HuH-7 (cell line): ENCODE data around the gene NSUN6.
"Not testable (repeated sequence)": the region's sequence is repeated elsewhere in the genome, so short reads cannot be mapped to it uniquely, and the experiment has no call there.

Experiments
- DNase-seq: peaks from one replicate; pipeline ENCODE4 v3.0.0; 2011; ENCODE audit warnings: low spot score

Gene NSUN6

DNA sequence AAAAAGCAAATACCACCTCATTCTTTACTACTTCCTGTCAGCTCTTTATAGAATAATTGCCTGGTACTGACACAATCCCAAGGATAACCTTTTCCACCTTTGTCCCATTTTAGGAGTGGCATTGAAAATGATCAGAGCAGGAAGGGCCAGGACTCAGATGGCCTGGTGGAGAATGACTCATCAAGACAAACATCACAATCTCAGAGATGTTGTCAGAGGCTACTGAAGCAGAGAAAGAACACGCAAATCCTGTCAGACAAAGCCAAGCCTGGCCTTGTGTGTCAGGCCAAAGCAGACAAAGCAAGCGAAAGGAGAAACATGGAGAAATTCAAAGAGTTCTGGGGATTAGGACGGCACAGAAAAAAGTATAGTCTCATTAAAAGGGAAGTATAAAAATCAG is 40.9 kb downstream of the NSUN6 start:
- DNase-seq: peak; percentile 53

DNA sequence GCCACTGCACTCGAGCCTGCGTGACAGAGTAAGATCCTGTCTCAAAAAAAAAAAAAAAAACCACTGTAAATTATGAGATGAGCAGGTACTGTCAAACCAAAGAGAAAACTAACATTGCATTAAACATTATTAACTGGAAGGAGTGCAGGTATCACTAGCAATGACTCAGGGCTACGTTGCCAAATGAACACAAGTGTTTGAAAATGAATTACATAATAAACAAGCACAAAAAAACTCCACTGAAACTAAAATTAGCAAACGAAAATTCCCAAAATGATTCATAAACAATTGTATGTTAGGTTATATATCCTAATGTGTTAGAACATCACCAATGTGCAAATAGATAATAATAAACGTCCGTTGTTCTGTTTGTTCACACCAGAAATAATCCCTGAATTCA is 42.8 kb downstream of the NSUN6 start:
- no peak for DNase-seq

DNA sequence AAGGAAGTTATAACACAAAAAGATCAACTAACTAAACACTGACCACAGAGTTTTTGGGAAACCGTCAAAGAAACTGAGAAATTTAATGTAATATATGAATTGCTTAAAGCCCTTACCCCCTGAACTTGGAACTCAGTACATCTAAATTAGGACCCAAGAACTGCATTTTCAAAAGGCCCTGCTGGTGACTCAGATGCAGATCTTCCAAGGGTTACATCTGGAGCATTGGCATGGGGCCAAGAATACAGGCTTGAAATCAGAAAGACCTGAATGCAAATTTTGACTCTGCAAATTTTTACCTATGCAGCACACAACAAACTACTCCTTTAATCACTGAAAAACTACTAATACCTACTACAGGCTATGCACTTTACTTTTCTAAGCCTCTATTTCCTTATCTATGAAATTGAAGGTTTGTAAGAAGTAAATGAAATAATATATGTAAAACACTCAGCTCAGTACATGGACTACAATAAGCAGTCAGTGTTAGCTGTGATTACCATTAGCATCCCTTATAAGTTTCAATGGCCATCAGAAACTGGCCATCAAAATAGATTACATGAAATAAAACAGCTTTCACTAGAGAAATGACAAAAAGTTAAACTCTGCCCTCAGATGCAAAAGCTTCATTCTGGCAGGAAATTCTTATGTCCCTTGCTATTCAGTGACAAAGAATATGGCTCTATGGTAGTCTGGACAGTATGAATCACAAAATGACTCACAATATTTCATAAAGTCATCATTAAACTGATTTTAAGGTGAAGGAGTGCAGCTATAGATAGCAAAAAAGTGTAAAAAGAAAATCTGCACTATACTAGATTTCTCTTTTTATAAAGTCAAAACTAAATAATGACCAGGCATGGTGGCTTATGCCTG is 43.6 kb downstream of the NSUN6 start:
- DNase-seq: no peak

DNA sequence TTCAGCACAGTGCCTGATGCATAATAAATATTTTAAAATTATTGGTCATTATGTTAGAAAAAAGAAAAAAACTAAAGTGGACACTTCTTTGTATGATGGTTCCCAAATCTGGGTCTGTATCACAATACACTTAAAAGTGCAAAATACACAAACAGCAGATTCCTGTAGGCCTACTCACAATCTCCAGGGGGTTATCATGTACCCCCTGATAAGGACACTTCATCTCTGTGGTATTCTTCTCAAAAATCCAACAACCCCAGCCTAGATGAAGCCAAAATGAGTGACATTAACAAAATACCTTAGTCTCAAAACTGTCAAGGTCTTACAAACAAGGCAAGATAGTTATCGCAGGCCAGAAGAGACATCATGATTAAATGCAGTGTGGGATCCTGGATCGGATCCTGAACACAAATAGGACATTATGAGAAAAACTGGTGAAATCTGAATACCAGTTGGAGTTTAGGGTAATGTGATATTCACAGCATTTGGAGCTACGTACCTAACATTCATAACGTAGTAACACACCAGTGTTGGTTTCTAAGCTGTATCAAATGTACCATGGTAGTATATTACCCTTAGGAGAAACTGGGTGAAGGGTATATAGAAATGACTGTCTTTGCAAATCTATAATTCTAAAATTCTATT is 45.2 kb downstream of the NSUN6 start:
- DNase-seq: no peak

DNA sequence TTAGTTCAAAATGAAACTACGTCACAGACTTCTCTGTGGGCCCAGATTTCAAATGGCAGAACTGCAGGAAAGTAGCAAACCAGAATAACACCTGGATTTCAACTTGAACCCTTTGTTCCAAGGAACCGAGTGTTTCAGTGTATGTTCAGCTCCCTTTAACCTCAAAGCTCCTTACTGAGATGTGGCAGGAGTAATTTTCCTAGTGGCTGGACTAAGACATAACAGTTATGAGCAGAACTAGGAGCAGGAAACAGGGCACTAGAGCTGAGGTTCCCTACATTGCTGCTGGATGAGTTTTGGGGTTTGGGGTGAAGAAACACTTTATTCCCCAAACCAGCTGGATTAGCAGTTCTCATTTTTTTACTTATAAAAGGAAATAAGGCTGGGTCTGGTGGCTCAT is 50.1 kb downstream of the NSUN6 start:
- DNase-seq: no peak

DNA sequence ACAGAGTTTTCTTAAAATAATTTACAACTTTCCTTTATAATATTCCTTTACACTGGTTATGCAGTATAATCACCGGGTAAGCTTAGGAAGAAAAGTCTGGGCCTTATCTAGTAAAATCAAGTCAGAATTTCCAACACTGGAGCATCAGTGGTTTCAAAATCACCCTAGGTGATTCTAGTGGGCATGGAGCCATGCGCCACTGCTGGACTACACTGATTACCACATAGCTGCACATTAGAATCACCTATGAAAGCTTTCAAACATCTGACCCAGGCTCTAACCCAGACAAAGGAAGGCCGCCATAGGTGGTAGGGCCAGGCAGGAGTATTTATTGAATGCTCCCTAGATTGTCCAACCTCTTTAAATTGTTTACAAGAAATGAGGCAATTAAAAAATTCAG is 52.0 kb downstream of the NSUN6 start:
- DNase-seq: no peak

DNA sequence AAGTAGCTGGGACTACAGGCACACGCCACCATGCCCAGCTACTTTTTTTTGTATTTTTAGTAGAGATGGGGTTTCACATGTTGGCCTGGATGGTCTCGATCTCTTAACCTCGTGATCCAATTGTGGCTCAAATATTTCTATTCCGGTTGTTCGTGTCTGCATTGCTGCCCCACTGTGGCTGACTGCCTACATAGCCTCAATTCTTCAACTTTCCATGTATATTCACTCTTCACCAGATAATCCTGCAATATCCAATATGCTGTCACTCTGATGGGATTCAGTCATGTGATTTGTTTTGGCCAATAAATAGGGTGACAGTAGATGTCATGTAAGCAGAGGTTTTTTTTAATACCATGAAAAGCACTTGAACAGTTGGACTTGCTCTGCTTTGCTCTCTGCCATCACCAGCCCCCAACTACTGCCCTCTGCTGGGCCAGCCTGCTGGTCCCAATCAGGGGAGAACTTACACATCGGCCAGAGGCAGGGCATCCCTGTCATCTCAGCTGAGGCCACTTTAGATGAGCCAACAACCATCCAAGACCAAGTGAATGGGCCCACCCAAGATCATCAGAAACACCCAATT is 56.7 kb downstream of the NSUN6 start:
- peak; percentile 48 for DNase-seq

DNA sequence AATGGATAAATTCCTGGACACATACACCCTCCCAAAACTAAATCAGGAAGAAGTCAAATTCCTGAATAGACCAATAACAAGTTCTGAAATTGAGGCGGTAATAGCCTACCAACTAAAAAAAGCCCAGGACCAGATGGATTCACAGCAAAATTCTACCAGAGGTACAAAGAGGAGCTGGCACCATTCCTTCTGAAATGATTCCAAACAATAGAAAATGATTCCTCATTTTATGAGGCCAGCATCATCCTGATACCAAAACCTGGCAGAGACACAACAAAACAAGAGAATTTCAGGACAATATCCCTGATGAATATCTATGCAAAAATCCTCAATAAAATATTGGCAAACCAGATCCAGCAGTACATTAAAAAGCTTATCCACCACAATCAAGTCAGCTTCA is 60.2 kb downstream of the NSUN6 start:
- DNase-seq: not testable (repeated sequence)

DNA sequence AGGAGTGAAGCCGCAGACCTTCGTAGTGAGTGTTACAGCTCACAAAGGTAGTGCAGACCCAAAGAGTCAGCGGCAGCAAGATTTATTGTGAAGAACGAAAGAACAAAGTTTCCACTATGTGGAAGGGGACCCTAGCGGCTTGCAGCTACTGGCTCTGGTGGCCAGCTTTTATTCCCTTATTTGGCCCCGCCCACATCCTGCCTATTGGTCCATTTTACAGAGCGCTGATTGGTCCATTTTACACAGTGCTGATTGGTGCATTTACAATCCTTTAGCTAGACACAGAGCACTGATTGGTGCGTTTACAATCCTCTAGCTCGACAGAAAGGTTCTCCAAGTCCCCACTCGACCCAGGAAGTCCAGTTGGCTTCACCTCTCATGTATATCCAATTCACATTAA is 64.8 kb downstream of the NSUN6 start:
- not testable (repeated sequence) for DNase-seq

DNA sequence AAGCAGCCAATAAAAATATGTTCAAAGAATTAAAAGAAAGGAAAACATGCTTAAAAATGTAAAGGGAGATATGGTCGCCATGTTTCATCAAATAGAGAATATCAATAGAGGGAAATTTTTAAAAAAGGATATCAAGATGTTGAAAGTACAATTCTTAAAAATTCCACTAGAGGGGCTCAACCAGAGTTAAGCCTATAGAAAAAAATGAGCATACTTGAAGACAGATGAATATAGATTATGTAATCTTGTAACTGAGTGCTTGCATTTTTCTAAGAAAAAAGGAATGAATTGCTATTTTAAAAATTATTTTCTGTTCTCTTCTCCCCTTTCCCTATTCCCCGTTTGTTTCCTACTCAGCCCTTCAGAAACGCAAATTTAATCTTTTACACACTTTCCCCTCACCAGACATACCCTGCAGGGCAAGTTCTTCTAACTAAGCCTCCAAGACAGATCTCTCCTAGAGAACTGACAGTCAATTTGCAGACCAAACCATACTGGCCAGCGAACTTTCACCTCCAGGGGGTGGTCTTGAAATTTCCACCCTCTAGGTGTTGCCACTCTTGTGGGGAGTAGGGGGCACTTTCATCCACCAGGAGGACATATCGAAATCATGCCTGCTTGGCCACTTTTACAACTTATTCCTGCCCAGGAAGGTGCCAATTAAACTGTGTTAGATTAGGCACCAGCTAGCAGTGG is 67.7 kb downstream of the NSUN6 start:
- no peak for DNase-seq

DNA sequence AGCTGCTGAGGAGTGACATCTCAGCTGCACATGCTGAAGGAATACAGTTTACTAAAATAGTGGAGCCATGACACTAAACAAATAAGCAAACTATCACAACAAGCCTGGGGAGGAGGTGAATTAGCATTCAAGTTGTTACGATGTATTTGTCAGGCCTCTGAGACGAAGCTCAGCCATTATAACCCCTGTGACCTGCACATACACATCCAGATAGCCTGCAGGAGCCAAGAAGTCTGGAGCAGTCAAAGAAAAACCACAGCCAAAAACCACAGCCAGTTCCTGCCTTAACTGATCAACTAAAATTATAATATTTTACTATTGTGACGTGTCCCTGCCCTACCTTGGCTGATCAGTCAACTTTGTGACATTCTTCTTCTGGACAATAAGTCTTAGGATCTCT is 68.6 kb downstream of the NSUN6 start:
- no peak for DNase-seq

DNA sequence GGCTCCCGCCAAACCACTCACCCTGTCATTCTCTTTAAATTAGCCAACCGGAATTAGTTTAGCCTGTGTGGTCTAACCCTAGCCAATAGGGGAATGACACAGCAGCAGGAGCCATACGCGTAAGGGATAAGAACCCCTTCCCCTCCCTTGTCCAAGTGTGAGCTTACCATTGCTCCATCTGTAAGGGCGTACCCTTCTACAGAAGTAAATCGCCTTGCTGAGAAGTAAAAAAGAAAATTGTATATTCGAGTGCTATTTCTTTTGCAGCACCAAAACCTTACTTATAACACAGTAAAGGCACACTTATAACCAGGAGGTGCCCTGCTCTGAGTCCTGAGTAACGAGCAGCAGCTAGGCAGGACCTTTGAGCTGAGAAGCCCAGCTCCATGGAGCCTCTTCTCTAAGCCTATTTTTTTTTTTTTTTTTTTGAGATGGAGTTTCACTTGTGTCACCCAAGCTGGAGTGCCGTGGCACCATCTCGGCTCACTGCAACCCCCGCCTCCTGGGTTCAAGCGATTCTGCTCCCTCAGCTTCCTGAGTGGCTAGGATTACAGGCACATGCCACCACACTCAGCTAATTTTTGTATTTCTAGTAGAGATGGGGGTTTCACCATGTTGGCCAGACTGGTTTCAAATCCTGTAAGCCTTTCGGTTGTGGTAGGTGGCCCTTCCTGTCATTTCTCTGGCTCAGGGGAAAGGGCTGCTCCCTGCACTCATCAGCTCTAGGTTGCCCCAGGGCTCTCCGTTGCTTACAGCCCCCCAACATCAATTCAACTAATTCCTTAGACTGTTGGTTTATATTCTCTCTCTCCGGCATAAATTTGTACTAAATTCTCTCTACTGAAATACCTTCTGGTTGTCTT is 73.3 kb downstream of the NSUN6 start:
- DNase-seq: no peak

DNA sequence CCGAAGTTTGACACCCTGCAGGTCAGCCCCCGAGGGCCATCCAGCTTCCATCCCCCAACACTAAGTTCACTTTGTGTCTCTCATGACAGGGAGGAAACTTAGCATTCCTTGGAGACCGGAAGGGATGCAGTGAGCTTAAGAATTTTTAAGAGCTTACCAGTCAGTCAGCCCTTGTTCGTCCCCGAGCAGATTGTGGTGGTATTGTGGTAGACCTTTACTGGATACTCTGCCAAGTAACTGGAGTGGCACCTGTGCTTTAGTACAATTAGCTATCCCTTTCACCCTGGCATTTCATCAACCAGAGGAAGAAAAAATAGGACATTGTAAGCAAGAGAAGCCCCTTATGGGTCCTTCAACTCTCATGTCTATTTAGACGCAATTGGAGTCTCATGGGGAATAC is 74.8 kb downstream of the NSUN6 start:
- DNase-seq: no peak

DNA sequence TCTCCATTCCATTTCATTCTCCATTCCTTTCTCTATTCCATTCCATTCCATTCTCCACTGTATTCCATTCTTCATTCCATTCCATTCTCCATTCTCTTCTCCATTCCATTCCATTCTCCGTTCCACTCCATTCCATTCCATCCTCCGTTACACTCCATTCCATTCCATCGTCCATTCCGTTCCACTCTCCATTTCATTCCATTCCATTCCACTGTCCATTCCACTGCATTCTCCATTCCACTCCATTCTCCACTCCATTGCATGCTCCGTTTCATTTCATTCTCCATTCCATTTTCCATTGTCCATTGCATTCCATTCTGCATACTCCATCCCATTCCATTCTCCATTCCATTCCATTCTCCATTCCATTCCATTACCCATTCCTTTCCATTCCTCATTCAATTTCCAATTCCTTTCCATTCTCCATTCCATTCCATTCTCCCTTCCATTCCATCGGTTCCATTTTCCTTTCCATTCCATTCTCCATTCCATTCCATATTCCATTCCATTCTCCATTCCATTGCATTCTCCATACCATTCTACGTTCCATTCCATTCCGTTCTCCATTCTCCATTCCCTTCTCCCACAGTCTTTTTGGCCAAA is 78.3 kb downstream of the NSUN6 start:
- no peak for DNase-seq

DNA sequence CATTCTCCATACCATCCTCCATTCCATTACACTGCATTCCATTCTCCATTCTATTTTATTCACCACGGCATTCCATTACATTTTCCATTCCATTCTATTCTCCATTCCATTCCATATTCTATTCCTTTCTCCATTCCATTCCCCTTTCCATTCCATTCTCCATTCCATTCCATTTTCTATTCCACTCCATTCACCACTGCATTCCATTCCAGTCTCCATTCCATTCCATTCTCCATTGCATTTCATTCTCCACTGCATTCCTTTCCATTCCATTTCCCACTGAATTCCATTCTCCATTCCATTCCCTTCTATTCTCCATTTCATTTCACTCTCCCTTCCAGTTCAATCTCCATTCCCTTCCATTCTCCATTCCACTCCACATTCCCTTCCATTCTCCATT is 79.6 kb downstream of the NSUN6 start:
- DNase-seq: no peak

DNA sequence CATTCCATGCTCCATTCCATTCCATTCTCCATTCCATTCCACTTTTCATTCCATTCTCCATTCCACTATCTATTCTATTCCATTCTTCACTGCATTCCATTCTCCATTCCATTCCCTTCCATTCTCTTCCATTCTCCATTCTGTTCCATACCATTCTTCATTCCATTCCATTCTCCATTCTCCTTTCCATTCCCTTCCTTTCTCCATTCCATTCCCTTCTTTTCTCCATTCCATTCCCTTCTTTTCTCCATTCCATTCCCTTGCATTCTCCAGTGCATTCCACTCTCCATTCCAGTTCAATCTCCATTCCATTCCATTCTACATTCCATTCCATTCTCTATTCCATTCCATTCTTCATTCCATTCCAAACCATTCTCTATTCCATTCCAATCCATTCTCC is 80.3 kb downstream of the NSUN6 start:
- DNase-seq: no peak

DNA sequence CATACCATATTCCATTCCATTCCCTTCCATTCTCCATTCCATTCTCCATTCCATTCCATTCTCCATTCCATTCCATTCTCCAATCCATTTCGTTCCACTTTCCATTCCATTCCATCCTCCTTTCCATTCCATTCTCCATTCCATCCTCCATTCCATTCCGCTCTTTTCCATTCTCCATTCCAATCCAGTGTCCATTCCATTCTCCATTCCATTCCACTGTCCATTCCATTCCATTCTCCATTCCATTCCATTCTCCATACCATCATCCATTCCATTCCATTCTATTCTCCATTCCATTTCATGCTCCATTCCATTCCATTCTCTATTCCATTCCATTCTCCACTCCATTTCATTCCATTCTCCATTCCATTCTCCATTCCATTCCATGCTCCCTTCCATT is 81.0 kb downstream of the NSUN6 start:
- DNase-seq: not testable (repeated sequence)

DNA sequence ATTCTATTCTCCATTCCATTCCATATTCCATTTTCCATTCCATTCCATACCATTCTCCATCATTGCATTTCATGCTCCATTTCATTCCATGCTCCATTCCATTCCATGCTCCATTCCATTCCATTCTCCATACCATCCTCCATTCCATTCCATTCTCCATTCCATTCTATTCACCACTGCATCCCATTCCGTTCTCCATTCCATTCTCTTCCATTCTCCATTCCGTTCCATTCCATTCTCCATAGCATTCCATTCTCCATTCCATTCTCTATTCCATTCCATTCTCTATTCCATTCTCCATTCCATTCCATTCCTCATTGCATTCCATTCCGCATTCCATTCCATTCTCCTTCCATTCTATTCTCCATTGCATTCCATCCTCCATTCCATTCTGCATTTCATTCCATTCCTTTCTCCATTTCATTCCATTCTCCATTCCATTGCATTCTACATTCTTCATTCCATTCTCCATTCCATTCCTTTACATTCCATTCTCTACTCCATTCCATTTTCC is 84.0 kb downstream of the NSUN6 start:
- DNase-seq: no peak

DNA sequence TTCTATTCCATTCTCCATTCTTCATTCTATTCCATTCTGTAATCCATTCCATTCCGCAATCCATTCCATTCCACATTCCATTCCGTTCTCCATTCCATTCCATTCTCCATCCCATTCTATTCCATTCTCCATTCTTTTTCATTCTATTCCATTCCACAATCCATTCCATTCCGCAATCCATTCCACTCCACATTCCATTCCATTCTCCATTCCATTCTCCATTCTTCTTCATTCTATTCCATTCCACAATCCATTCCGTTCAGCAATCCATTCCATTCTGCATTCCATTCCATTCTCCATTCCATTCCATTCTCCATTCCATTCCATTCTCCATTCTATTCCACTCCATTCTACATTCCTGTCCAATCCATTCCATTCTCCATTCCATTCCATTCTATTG is 85.2 kb downstream of the NSUN6 start:
- no peak for DNase-seq

DNA sequence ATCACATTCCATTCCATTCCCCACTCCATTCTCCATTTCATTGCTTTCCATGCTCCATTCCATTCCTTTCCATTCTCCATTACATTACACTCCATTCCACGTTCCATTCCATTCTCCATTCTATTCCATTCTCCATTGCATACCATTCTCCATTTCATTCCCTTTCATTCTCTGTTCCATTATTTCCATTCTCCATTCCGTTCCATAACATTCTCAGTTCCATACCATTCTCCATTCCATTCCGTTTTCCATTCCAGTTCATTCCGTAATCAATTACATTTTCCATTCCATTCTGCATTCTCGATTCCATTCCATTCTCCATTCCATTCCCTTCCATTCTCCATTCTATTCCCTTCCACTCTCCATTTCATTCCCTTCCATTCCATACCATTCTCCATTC is 86.4 kb downstream of the NSUN6 start:
- no peak for DNase-seq
